A673 (cell line): ENCODE results near the gene ANKRD44. TPM values are rescaled to one million over a fixed set of nuclear protein-coding genes. Genes with fewer than 3 reads are reported as not detected.

ENCODE experiments used
- BruUV-seq: library from RNA; stranded (reverse); fragments of 400-500 nt; replicated peaks from 2 replicates; lab custom pipeline; 2021; lab: Mats Ljungman, UMichigan
- CTCF ChIA-PET: fragments of 300-600 bp; sonication (Branson Sonifier 250); formaldehyde crosslinking; loops from one replicate; lab custom pipeline; 2022; ENCODE audit warnings: antibody characterized with exemption; lab: Charles Lee
- POLR2A ChIA-PET: fragments of 300-600 bp; sonication (Branson Sonifier 250); formaldehyde crosslinking; loops from one replicate; lab custom pipeline; 2022; ENCODE audit warnings: antibody characterized with exemption; ENCODE audit not compliant: low non-redundant PET; lab: Charles Lee
- DNase-seq: peaks from one replicate; pipeline ENCODE4 v3.0.0-alpha.2; 2015; ENCODE audit warnings: low spot score
- H3K27ac ChIP-seq: fragments of 200-600 bp; sonication (generic); 2 replicates; pipeline ENCODE4 v1.5.1; 2016; ENCODE audit warnings: mixed run types, low read depth, mild to moderate bottlenecking, mixed read lengths, antibody characterized with exemption, low read length; ENCODE audit not compliant: poor library complexity, severe bottlenecking
- H3K27me3 ChIP-seq: fragments of 200-600 bp; sonication (generic); replicated peaks from 2 replicates; pipeline ENCODE4 v1.6.1; 2017; ENCODE audit warnings: mixed run types, low read depth, mild to moderate bottlenecking, mixed read lengths, antibody characterized with exemption, low read length; ENCODE audit not compliant: insufficient read depth, poor library complexity
- H3K36me3 ChIP-seq: fragments of 200-600 bp; sonication (generic); 2 replicates; pipeline ENCODE4 v1.6.1; 2016; ENCODE audit warnings: mixed run types, mild to moderate bottlenecking, mixed read lengths, antibody characterized with exemption, low read length; ENCODE audit not compliant: insufficient read depth, poor library complexity, severe bottlenecking
- H3K4me1 ChIP-seq: fragments of 200-600 bp; sonication (generic); 2 replicates; pipeline ENCODE4 v1.6.1; 2017; ENCODE audit warnings: mixed run types, mild to moderate bottlenecking, mixed read lengths, antibody characterized with exemption, low read length; ENCODE audit not compliant: insufficient read depth, poor library complexity, severe bottlenecking
- H3K4me3 ChIP-seq: fragments of 200-600 bp; sonication (generic); 2 replicates; pipeline ENCODE4 v1.5.1; 2016; ENCODE audit warnings: low read depth, mixed run types, mild to moderate bottlenecking, mixed read lengths, low read length; ENCODE audit not compliant: poor library complexity, severe bottlenecking
- H3K9me3 ChIP-seq: fragments of 200-600 bp; sonication (generic); 2 replicates; pipeline ENCODE4 v1.6.1; 2016; ENCODE audit warnings: mixed run types, low read depth, mild to moderate bottlenecking, mixed read lengths, antibody characterized with exemption, low read length; ENCODE audit not compliant: poor library complexity, severe bottlenecking
- EZH2 ChIP-seq: fragments of 200-600 bp; sonication (generic); IDR thresholded peaks from 2 replicates; pipeline ENCODE4 v1.6.1; 2017; ENCODE audit warnings: borderline replicate concordance, low read depth, mild to moderate bottlenecking, mixed read lengths, antibody characterized with exemption, low read length; ENCODE audit not compliant: poor library complexity, severe bottlenecking
- intact Hi-C: fragments of 100-400 bp; cut with micrococcal nuclease; formaldehyde crosslinking; loops from one replicate; pipeline ENCODE4 v1.10.0; 2022; ENCODE audit not compliant: unreplicated experiment
- total RNA-seq: library from RNA; stranded (reverse); gene quantifications from 2 replicates; pipeline ENCODE4 v1.2.3, GENCODE V29; 2021
- TF ChIP-seq, protein P1 (sequence below): fragments of 300-800, 200-600 bp; sonication (generic); conservative IDR thresholded peaks from 2 replicates; pipeline ENCODE4 v1.5.1; 2017; ENCODE audit warnings: low read depth, mild to moderate bottlenecking, antibody characterized with exemption, low read length, moderate library complexity, mixed read lengths

Gene ANKRD44
- total RNA-seq, 1 experiment from 2014 or later = 17.0 TPM

DNA sequence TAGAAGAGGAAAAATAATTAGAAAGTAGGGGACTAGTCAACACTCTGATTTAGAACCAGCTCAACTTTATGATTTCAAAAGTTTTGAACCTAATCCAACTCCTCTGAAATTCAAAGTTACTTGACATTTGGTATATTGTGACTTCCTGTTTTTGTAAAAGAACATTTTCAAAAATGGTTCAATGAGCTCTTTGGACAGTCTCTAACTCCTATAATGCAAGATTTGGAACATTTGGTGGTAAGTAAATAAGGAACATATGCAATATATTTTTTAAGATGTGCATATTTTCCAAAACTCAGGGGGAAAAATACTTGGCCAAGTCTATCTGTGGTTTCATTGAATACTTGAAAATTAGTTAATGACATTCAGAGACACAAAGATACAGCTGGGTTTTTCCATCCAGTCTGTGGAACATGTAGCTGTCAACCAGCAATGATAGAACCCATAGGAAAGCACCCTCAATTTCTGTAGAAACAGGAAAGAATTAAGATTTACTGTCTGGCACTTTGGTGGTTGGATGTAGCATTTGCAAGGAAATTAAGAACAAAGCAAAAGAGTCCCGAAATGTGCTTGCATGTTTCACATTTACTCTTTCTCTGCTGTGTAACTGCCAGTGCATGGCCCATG is 17.0 kb upstream of the ANKRD44 start:
- no peak overlapping the region for H3K4me3 ChIP-seq
- H3K9me3 ChIP-seq = no peaks in the 10 kb centered on the region
- no TSS peak for BruUV-seq
- no peaks in the 10 kb centered on the region for H3K36me3 ChIP-seq
- peaks cover 10% of the 10 kb centered on the region for H3K4me1 ChIP-seq
- DNase-seq = peak; percentile 17
- CTCF ChIA-PET = no interaction called here
- peak overlapping the region; percentile 17 for H3K27ac ChIP-seq
- H3K27me3 ChIP-seq = no peaks in the 10 kb centered on the region
- intact Hi-C loops = no loop called here
- no peak for TF ChIP-seq EZH2
- TF ChIP-seq, protein P1, sequence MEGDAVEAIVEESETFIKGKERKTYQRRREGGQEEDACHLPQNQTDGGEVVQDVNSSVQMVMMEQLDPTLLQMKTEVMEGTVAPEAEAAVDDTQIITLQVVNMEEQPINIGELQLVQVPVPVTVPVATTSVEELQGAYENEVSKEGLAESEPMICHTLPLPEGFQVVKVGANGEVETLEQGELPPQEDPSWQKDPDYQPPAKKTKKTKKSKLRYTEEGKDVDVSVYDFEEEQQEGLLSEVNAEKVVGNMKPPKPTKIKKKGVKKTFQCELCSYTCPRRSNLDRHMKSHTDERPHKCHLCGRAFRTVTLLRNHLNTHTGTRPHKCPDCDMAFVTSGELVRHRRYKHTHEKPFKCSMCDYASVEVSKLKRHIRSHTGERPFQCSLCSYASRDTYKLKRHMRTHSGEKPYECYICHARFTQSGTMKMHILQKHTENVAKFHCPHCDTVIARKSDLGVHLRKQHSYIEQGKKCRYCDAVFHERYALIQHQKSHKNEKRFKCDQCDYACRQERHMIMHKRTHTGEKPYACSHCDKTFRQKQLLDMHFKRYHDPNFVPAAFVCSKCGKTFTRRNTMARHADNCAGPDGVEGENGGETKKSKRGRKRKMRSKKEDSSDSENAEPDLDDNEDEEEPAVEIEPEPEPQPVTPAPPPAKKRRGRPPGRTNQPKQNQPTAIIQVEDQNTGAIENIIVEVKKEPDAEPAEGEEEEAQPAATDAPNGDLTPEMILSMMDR = no peak
- POLR2A ChIA-PET = no interaction called here

GRCh38 chr2:197327073-197327471 is 16.5 kb upstream of the ANKRD44 start:
- POLR2A ChIA-PET = no interaction called here
- Histone ChIP-seq H3K9me3 (no peaks in the 10 kb centered on the region), H3K4me1 (peaks cover 10% of the 10 kb centered on the region), H3K4me3 (no peak overlapping the region), H3K27me3 (no peaks in the 10 kb centered on the region), H3K36me3 (no peaks in the 10 kb centered on the region), H3K27ac (peak overlapping the region; percentile 17)
- no peak for TF ChIP-seq EZH2
- TF ChIP-seq, protein P1 = no peak
- BruUV-seq = no TSS peak
- DNase-seq = no peak
- CTCF ChIA-PET = no interaction called here
- intact Hi-C loops = no loop called here

DNA sequence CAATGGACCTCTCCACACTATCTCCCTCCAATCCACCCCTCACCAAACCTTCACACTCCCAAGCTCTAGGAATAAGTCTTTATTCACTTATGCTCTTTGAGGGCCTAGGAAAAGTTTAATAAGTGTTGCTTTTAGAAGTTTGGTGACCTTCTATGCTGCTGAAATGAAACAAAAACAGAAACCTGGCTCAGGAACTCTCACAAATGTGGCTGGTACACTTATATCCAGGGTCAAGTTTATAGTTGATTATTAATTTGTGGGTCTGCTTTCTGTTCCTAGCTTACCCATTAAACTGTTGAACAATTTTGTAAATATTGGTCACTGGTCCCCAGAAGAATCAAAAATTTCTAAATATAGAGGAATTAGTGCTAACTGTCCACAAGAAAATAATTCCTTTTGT is 14.2 kb upstream of the ANKRD44 start:
- Histone ChIP-seq H3K9me3 (no peaks in the 10 kb centered on the region), H3K4me3 (no peak overlapping the region), H3K4me1 (peaks cover 10% of the 10 kb centered on the region), H3K27ac (no peak overlapping the region), H3K27me3 (no peaks in the 10 kb centered on the region), H3K36me3 (no peaks in the 10 kb centered on the region)
- POLR2A ChIA-PET = no interaction called here
- intact Hi-C loops = no loop called here
- CTCF ChIA-PET = no interaction called here
- no peak for DNase-seq
- no peak for TF ChIP-seq EZH2
- TF ChIP-seq, protein P1 = no peak
- BruUV-seq = no TSS peak
